Measurements from ENCODE around the gene HEPHL1. TPM values are rescaled to one million over a fixed set of nuclear protein-coding genes. Genes with fewer than 3 reads are reported as not detected.
"Not testable (repeated sequence)": the region's sequence is repeated elsewhere in the genome, so short reads cannot be mapped to it uniquely, and the experiment has no call there.

The HEPHL1 gene
- total RNA-seq, 2 experiments from 2014 or later = not detected

DNA sequence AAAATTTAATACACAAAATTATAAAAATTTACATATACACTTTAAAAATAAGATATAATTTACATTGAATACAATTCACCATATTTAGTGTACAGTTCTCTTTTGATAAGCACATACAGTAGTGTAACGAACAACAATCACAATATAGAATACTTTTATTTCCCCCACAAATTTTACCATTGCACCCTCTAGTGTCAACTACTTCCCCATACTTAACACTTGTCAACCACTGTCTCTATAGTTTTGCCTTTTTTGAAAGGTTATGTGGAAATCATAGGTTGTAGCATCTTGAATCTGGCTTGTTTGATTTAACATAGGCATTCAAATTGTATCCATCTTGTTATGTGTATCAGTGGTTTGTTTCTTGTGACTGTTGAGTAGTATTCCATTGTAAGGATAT is 86.2 kb downstream of the HEPHL1 start:
- DNase-seq = no peak
- POLR2A ChIA-PET = no interaction called here
- H3K4me3 Mint-ChIP-seq = no peak overlapping the region
- H3K27ac Mint-ChIP-seq = no peak overlapping the region
- H3K27me3 Mint-ChIP-seq = peaks cover 7% of the 10 kb centered on the region
- H3K36me3 Mint-ChIP-seq = no peaks in the 10 kb centered on the region
- intact Hi-C loops (cut with micrococcal nuclease) = no loop called here
- no peaks in the 10 kb centered on the region for H3K9me3 Mint-ChIP-seq
- no peaks in the 10 kb centered on the region for H3K4me1 Mint-ChIP-seq (ENCODE audit: low read depth)
- CTCF ChIA-PET = no interaction called here

DNA sequence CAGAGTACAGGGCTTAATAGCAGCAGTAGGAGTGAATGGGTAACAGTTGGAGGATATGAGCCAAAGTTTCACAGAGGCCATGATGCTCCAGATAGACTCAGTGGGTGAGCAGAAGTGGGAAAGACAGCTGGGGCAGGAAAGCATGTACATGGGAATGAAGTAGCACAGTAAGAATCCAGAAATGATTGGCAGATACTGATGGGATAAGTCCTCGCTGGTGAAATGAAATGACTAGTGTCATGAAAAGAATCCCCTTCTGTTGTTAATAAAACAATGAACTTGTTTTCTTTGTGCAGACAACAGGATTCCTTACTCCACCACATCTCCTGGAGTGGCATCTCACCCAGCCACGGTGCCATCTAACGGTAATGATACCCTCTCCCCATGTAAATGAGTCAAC is 90.1 kb downstream of the HEPHL1 start:
- intact Hi-C loops (cut with micrococcal nuclease) = no loop called here
- Mint-ChIP-seq H3K27ac (no peak overlapping the region), H3K27me3 (peaks cover 13% of the 10 kb centered on the region), H3K9me3 (no peaks in the 10 kb centered on the region), H3K4me3 (no peak overlapping the region), H3K36me3 (no peaks in the 10 kb centered on the region), H3K4me1 (ENCODE audit: low read depth) (no peaks in the 10 kb centered on the region)
- POLR2A ChIA-PET = no interaction called here
- CTCF ChIA-PET = no interaction called here
- DNase-seq = no peak

DNA sequence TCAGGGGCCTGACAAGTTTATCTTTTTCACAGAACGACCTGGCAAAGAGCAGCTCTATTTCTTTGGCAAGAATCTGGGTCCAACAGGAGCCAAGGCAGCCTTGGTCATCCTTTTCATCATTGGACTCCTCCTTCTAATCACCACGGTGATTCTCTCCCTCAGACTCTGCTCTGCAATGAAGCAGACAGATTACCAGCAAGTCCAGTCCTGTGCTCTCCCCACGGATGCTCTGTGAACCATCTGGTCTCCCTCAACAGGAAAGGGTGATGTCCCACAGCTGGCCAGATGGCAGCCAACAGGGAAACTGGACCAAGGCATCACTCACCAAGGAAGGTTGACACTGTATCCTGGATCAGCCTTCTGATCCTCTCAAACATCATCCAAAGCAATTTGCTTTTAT is 90.5 kb downstream of the HEPHL1 start:
- peaks cover 13% of the 10 kb centered on the region for H3K27me3 Mint-ChIP-seq
- DNase-seq = no peak
- CTCF ChIA-PET = interaction anchor here (1.7 kb wide), 1 partner anchor 60 kb away, joined by 4 read pairs; no protein-coding TSS in a partner anchor
- POLR2A ChIA-PET = no interaction called here
- H3K4me1 Mint-ChIP-seq (ENCODE audit: low read depth) = no peaks in the 10 kb centered on the region
- no peak overlapping the region for H3K27ac Mint-ChIP-seq
- no peaks in the 10 kb centered on the region for H3K9me3 Mint-ChIP-seq
- intact Hi-C loops (cut with micrococcal nuclease) = no loop called here
- H3K4me3 Mint-ChIP-seq = no peak overlapping the region
- no peaks in the 10 kb centered on the region for H3K36me3 Mint-ChIP-seq

DNA sequence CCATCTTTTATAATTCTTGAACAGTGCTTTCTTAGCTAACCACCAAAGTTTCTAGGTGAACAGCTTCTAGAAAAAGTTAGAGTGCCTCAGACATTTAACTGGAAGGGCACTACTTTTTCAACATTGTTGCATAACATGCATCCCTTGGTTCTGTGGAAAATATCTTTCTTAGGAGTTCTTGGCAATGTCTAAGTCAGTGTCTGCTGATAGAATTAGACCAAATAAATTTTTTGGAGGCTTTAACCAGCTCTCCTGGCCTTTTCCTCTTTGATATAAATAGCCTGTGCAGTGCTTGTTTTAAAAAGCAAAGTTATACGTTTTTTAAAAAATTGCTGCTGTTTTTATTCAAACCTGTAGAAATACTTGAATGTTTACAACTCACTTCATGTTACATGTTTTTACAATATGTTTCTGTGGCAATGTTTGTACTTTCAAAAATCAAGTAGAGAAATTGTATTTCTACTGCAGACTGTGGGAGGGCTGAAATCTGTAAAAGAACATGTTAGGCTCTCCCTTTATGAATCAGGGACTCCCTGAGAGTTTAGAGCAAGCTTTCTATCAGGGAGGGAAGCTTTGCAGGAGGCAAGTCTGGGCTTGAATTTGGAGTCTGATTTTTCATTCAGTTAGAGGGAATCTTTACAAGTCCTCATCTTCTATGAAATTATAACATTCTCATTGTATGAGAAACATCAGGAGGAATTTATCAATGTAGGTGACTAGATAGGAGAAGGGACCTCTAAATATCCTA is 91.2 kb downstream of the HEPHL1 start:
- Mint-ChIP-seq H3K9me3 (no peaks in the 10 kb centered on the region), H3K27me3 (peaks cover 13% of the 10 kb centered on the region), H3K4me1 (ENCODE audit: low read depth) (no peaks in the 10 kb centered on the region), H3K4me3 (no peak overlapping the region), H3K36me3 (no peaks in the 10 kb centered on the region), H3K27ac (no peak overlapping the region)
- ChIA-PET CTCF (interaction anchor here (1.7 kb wide), 1 partner anchor 59 kb away, joined by 4 read pairs; no protein-coding TSS in a partner anchor), POLR2A (no interaction called here)
- intact Hi-C loops (cut with micrococcal nuclease) = no loop called here
- DNase-seq = no peak

DNA sequence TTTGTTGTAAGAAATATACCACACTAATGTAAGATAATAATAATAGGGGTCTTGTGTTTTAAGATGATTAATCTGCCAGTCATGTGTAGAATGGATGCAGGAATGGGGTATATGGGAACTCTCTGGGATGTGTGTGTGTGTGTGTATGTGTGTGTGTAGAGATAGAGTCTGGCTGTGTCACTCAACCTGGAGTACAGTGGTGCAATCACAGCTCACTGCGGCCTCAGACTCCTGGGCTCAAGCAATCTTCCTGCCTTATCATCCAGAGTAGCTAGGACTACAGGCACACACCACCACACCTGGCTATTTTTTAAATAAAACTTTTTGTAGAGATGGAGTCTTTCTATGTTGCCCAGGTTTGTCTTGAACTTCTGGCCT is 96.0 kb downstream of the HEPHL1 start:
- Mint-ChIP-seq H3K36me3 (no peaks in the 10 kb centered on the region), H3K4me1 (ENCODE audit: low read depth) (no peaks in the 10 kb centered on the region), H3K4me3 (no peak overlapping the region), H3K27me3 (peaks cover 10% of the 10 kb centered on the region), H3K27ac (no peak overlapping the region), H3K9me3 (no peaks in the 10 kb centered on the region)
- intact Hi-C loops (cut with micrococcal nuclease) = no loop called here
- CTCF ChIA-PET = no interaction called here
- DNase-seq = no peak
- POLR2A ChIA-PET = no interaction called here

DNA sequence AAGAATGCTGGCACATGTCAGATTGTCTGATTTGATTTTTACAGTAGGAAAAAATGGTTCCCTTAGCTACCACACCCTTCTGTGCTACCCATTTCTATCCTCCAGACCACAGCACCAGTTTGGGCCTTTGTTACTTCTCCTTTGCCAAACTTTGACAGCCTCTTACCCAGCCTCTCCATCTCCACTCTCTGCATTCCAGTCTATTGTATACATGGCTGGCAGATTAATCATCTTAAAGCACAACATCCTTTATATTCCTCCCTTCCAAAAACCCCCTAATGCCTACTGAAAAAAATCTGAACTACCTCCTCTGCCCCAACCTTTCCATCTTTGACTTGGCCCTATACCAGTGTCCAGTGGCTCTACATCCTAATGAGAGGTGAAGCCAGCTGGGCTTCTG is 96.7 kb downstream of the HEPHL1 start:
- ChIA-PET POLR2A (no interaction called here), CTCF (no interaction called here)
- no peaks in the 10 kb centered on the region for H3K4me1 Mint-ChIP-seq (ENCODE audit: low read depth)
- peaks cover 10% of the 10 kb centered on the region for H3K27me3 Mint-ChIP-seq
- intact Hi-C loops (cut with micrococcal nuclease) = no loop called here
- DNase-seq = no peak
- no peaks in the 10 kb centered on the region for H3K9me3 Mint-ChIP-seq
- H3K4me3 Mint-ChIP-seq = no peak overlapping the region
- H3K27ac Mint-ChIP-seq = no peak overlapping the region
- no peaks in the 10 kb centered on the region for H3K36me3 Mint-ChIP-seq

DNA sequence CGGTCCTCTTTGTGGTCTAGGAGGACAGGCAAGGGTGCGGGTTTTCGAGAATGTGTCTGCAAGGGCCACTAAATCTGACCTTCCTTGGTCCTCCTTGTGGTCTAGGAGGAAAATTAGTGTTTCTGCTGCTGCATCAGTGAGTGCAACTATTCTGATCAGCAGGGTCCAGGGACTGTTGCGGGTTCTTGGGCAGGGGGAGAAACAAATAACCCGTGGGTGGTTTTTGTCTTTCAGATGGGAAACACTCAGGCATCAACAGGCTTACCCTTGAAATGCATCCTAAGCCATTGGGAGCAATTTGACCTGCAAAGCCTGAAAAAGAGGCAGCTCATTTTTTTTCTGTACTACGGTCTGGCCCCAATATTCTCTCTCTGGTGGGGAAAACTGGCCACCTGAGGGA is 98.5 kb downstream of the HEPHL1 start:
- DNase-seq; H3K36me3 Mint-ChIP-seq; H3K4me1 Mint-ChIP-seq (ENCODE audit: low read depth); H3K27ac Mint-ChIP-seq; H3K27me3 Mint-ChIP-seq; intact Hi-C loops (cut with micrococcal nuclease); H3K9me3 Mint-ChIP-seq; POLR2A ChIA-PET; CTCF ChIA-PET; H3K4me3 Mint-ChIP-seq: not testable (repeated sequence)

DNA sequence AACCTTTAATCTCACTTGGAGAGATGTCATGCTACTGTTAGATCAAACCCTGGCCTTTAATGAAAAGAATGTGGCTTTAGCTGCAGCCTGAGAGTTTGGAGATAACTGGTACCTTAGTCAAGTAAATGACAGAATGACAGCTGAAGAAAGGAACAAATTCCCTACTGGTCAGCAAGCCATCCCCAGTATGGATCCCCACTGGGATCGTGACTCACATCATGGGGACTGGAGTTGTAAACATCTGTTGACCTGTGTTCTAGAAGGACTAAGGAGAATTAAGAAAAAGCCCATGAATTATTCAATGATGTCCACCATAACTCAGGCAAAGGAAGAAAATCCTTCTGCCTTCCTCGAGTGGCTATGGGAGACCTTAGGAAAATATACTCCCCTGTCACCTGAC is 99.4 kb downstream of the HEPHL1 start:
- H3K9me3 Mint-ChIP-seq; H3K4me3 Mint-ChIP-seq; H3K36me3 Mint-ChIP-seq; POLR2A ChIA-PET; H3K4me1 Mint-ChIP-seq (ENCODE audit: low read depth); H3K27ac Mint-ChIP-seq; CTCF ChIA-PET; DNase-seq; H3K27me3 Mint-ChIP-seq; intact Hi-C loops (cut with micrococcal nuclease): not testable (repeated sequence)

DNA sequence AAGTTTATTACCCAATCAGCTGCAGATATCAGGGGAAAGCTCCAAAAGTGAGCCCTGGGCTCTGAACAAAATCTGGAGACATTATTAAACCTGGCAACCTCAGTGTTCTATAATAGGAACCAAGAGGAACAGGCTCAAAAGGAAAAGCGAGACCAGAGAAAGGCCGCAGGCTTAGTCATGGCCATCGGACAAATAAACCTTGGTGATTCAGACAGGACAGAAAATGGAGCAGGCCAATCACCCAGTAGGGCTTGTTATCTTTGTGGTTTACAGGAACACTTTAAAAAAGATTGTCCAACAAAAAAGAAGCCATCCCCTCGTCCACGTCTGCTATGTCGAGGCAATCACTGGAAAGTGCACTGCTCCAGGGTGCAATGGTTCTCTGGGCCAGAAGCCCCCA is 99.8 kb downstream of the HEPHL1 start:
- no peak for DNase-seq
- intact Hi-C loops (cut with micrococcal nuclease) = no loop called here
- ChIA-PET POLR2A (no interaction called here), CTCF (no interaction called here)
- Mint-ChIP-seq H3K36me3 (no peaks in the 10 kb centered on the region), H3K9me3 (peaks cover 5% of the 10 kb centered on the region), H3K4me1 (ENCODE audit: low read depth) (no peaks in the 10 kb centered on the region), H3K4me3 (no peak overlapping the region), H3K27me3 (peaks cover 4% of the 10 kb centered on the region), H3K27ac (no peak overlapping the region)

DNA sequence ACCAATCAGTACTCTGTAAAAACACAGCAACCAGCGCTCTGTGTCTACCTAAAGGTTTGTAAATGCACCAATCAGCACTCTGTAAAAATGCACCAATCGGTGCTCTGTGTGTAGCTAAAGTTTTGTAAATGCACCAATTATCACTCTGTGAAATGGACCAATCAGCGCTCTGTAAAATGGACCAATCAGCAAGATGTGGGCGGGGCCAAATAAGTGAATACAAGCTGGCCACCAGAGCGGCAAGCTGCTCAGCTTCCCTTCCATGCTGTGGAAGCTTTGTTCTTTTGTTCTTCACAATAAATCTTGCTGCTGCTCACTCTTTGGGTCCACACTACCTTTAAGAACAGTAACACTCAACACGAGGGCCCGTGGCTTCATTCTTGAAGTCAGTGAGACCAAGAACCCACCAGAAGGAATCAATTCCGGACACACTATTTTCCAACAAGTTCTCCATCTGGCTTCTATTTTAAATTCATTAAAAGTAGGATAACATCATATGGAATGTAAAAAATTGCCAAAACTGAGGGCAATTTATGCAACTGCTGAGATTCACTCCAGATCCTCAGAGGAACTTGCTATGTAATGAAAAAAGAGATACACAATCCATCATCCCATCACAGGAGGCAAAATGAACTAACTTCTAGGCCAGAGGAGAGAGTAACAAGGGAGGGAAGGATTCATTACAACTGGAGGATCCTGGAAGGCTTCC is 104.4 kb downstream of the HEPHL1 start:
- peak; percentile 32 for DNase-seq
- H3K4me3 Mint-ChIP-seq = no peak overlapping the region
- ChIA-PET POLR2A (no interaction called here), CTCF (interaction anchor here (0.5 to 0.8 kb wide), 2 partner anchors 10 to 369 kb away, joined by 3 read pairs; no protein-coding TSS in a partner anchor)
- peaks cover 5% of the 10 kb centered on the region for H3K9me3 Mint-ChIP-seq
- H3K36me3 Mint-ChIP-seq = no peaks in the 10 kb centered on the region
- no peak overlapping the region for H3K27ac Mint-ChIP-seq
- peaks cover 17% of the 10 kb centered on the region for H3K4me1 Mint-ChIP-seq (ENCODE audit: low read depth)
- intact Hi-C loops (cut with micrococcal nuclease) = loop anchor here (5.0 kb wide), 1 partner anchor 57 kb away; no protein-coding TSS in a partner anchor
- H3K27me3 Mint-ChIP-seq = no peaks in the 10 kb centered on the region

DNA sequence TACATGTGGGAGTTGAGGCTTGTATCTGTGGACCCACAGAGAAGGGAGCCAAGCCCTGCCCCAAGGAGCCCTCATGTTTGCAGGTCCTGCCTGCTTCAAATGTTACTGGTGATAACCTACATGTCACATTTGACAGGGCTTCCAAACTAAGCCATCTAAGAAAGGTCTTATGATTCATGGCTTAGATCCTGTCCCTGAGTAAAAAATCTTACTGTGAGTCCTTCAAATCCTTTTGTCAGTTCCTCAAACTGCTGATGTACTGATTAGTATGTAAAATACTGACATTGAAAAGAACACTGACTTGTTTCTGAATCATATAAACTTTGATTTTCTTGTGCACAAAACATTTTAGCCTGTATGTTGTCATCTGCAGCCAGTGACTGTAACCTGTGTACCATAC is 106.5 kb downstream of the HEPHL1 start:
- POLR2A ChIA-PET = interaction anchor here (2.2 kb wide), 1 partner anchor 386 kb away, joined by 15 read pairs; the partner anchor contains the start of genes C11orf54 and TAF1D
- Mint-ChIP-seq H3K27me3 (no peaks in the 10 kb centered on the region), H3K4me3 (no peak overlapping the region), H3K9me3 (peaks cover 5% of the 10 kb centered on the region), H3K4me1 (ENCODE audit: low read depth) (peaks cover 17% of the 10 kb centered on the region), H3K36me3 (no peaks in the 10 kb centered on the region), H3K27ac (peak overlapping the region; percentile 90)
- CTCF ChIA-PET = interaction anchor here (1.4 to 1.5 kb wide), 2 partner anchors 57 to 206 kb away, joined by 4 to 5 read pairs; no protein-coding TSS in a partner anchor
- DNase-seq = no peak
- intact Hi-C loops (cut with micrococcal nuclease) = loop anchor here (1.0 to 5.0 kb wide), 6 partner anchors 19 to 1663 kb away; partner anchors contain the start of genes ANKRD49, C11orf54, CEP57 and MRE11

DNA sequence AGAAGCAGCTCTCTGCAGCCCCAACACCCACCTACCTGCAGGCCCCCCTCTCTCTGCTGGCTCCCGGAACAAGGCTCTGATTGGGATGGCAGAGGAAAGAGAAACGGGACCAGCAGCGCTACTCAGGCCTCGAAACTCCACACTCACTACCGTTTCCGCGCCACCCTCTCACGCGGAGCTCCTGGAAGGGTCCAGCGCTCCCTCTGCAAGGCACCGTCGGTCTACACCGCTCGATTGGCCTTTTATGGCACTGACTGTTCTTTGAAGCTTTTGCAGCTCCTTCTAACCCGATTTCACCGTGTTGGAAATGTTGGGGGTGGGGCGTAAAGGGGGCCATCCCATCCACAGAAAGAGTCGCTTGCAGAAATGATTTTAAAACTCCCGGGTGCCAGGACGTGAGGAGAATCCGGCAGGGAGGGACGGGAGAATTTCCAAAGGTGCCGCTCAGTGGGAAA is 107.2 kb downstream of the HEPHL1 start:
- no peak for DNase-seq
- Mint-ChIP-seq H3K4me1 (ENCODE audit: low read depth) (peaks cover 23% of the 10 kb centered on the region), H3K27me3 (no peaks in the 10 kb centered on the region), H3K4me3 (no peak overlapping the region), H3K36me3 (no peaks in the 10 kb centered on the region), H3K27ac (peak overlapping the region; percentile 90), H3K9me3 (peaks cover 5% of the 10 kb centered on the region)
- CTCF ChIA-PET = interaction anchor here (1.4 to 1.5 kb wide), 2 partner anchors 56 to 207 kb away, joined by 4 to 5 read pairs; no protein-coding TSS in a partner anchor
- intact Hi-C loops (cut with micrococcal nuclease) = loop anchor here (1.0 to 5.0 kb wide), 6 partner anchors 18 to 1662 kb away; partner anchors contain the start of genes ANKRD49, C11orf54, CEP57 and MRE11
- POLR2A ChIA-PET = interaction anchor here (0.8 to 2.2 kb wide), 5 partner anchors 16 to 390 kb away, joined by 3 to 15 read pairs (median 3); partner anchors contain the start of genes C11orf54, MED17 and TAF1D

Measured in activated CD4-positive, alpha-beta memory T cell treated with anti-CD3 and anti-CD28 coated beads for 36 hours (primary cell).